IPS-15b (cell line): Measurements from ENCODE around the gene KCNIP4.

Source experiments
- H3K27me3 ChIP-seq: one replicate; pipeline ENCODE4 v1.6.1; 2013; ENCODE audit warnings: low read length; ENCODE audit not compliant: control insufficient read depth, insufficient read depth
- H3K36me3 ChIP-seq: one replicate; pipeline ENCODE4 v1.6.1; 2013; ENCODE audit warnings: low read length; ENCODE audit not compliant: control insufficient read depth, insufficient read depth
- H3K4me1 ChIP-seq: one replicate; pipeline ENCODE4 v1.6.1; 2013; ENCODE audit warnings: mild to moderate bottlenecking, low read length; ENCODE audit not compliant: control insufficient read depth, insufficient read depth
- H3K4me3 ChIP-seq: one replicate; pipeline ENCODE4 v1.5.1; 2013; ENCODE audit warnings: low read depth, low read length
- H3K9ac ChIP-seq: one replicate; pipeline ENCODE4 v1.6.1; 2013; ENCODE audit warnings: low read depth, mild to moderate bottlenecking, low read length
- H3K9me3 ChIP-seq: one replicate; pipeline ENCODE4 v1.6.1; 2013; ENCODE audit warnings: mild to moderate bottlenecking, low read length; ENCODE audit not compliant: control insufficient read depth, insufficient read depth

Gene KCNIP4

DNA sequence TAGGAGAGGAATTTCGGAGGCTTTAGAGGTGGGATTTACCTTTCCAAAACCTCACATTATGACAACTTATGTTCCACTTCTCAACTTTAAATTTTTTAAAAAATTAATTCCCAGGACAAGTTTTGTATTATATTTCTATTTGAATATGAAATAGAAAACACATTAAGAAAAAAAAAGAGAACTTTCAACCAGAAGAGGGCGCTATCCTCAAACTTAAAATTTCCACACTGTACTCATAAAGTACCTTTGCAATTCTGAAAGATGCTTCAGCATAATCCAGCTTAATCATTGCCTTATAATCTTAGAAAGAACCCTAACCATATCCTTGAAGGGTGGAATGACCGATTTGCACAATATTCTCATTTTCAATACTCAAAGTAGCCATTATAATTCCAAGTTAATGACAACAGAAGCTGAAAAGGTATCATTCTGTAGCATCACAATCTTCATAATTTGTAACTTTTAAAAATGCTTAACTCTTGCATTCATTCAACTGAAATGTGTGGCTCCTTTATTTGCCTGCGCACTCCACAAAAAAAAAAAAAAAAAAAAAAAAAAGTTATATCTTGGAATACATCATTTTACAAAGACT lies 158.0 kb downstream of the KCNIP4 start:
- Histone ChIP-seq H3K4me3 (no peak overlapping the region), H3K4me1 (no peaks in the 10 kb centered on the region), H3K9ac (no peak overlapping the region), H3K27me3 (no peaks in the 10 kb centered on the region), H3K36me3 (no peaks in the 10 kb centered on the region), H3K9me3 (no peaks in the 10 kb centered on the region)

- Histone ChIP-seq H3K4me3 (no peak overlapping the region), H3K4me1 (no peaks in the 10 kb centered on the region), H3K9me3 (no peaks in the 10 kb centered on the region), H3K36me3 (no peaks in the 10 kb centered on the region), H3K9ac (no peak overlapping the region), H3K27me3 (no peaks in the 10 kb centered on the region)
Observed at GRCh38 chr4:21780148-21780547, 168.4 kb downstream of the KCNIP4 start.

DNA sequence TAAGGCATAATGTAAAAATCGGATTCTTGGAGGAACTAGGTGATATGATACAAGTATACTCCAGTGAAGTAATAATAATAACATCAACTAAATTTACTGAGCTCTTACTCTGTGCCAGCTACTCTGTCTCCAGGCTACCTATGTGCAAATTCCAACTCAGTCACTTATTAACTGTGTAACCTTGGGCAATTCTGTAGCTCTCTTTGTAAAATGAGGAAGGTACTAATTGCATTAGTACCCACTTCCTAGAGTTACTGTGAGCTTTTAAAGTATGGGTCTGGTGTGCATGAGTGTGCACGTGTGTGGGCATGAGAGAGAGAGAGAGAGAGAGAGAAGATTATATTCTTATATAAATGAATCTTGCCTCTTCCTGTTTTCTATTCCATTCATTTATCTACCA lies 169.9 kb downstream of the KCNIP4 start:
- no peaks in the 10 kb centered on the region for H3K4me1 ChIP-seq
- no peak overlapping the region for H3K9ac ChIP-seq
- no peak overlapping the region for H3K4me3 ChIP-seq
- no peaks in the 10 kb centered on the region for H3K36me3 ChIP-seq
- no peaks in the 10 kb centered on the region for H3K9me3 ChIP-seq
- no peaks in the 10 kb centered on the region for H3K27me3 ChIP-seq

GRCh38 chr4:21775703-21776102 lies 172.9 kb downstream of the KCNIP4 start:
- no peaks in the 10 kb centered on the region for H3K36me3 ChIP-seq
- no peaks in the 10 kb centered on the region for H3K27me3 ChIP-seq
- H3K9me3 ChIP-seq: no peaks in the 10 kb centered on the region
- no peak overlapping the region for H3K4me3 ChIP-seq
- no peaks in the 10 kb centered on the region for H3K4me1 ChIP-seq
- H3K9ac ChIP-seq: no peak overlapping the region

GRCh38 chr4:21769404-21770147 lies 179.0 kb downstream of the KCNIP4 start:
- Histone ChIP-seq H3K27me3 (no peaks in the 10 kb centered on the region), H3K9me3 (no peaks in the 10 kb centered on the region), H3K36me3 (no peaks in the 10 kb centered on the region), H3K4me3 (no peak overlapping the region), H3K9ac (no peak overlapping the region), H3K4me1 (no peaks in the 10 kb centered on the region)

DNA sequence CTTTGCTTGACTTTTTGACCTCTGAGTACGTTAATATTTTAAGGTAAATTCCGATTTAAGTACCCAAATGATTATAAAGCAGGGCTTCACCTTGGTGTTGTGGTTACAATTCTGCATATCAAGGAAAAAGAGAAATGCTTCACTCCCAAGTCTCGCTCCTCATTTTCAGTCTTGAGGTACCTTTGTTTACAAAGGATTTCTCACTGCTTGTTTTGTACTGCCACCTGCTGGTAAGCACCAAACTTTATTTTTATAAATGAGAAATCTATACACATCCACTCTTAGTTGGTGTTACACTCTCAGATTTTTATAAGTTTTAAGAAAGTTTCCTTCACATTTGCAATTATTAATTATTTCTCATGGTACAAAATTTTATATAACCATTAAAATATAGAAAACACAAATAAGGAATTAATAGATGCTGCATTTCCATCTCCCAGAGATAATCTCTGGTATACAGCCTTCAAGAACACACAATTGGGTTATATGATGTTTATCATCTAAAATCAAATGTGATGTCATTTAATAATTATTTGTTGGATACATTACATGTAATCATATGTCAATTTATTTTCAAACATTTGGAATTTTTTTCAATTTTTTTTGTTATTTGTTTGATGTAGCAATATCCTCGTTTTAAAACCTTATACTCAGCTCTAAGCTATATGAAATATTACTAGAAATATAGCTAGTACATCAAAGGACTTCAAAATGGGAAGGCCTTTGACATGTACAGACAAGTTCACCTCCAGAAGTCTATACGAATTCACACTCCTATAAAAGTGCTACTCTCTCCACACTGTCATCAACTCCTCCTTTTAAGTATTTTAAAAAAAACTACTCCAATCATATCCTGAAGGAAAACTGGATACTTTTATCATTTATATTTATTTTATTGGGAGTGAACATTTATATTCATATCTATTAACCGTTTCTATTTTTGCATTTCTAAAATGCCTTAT lies 179.9 kb downstream of the KCNIP4 start:
- Histone ChIP-seq H3K36me3 (no peaks in the 10 kb centered on the region), H3K9me3 (no peaks in the 10 kb centered on the region), H3K9ac (no peak overlapping the region), H3K27me3 (no peaks in the 10 kb centered on the region), H3K4me1 (no peaks in the 10 kb centered on the region), H3K4me3 (no peak overlapping the region)

- H3K36me3 ChIP-seq: no peaks in the 10 kb centered on the region
- H3K9me3 ChIP-seq: no peaks in the 10 kb centered on the region
- H3K4me1 ChIP-seq: no peaks in the 10 kb centered on the region
- no peaks in the 10 kb centered on the region for H3K27me3 ChIP-seq
- H3K9ac ChIP-seq: no peak overlapping the region
- no peak overlapping the region for H3K4me3 ChIP-seq
Observed at GRCh38 chr4:21765810-21766407, 182.7 kb downstream of the KCNIP4 start.

GRCh38 chr4:21763855-21764254 lies 184.7 kb downstream of the KCNIP4 start:
- no peaks in the 10 kb centered on the region for H3K9me3 ChIP-seq
- no peaks in the 10 kb centered on the region for H3K27me3 ChIP-seq
- no peak overlapping the region for H3K9ac ChIP-seq
- no peak overlapping the region for H3K4me3 ChIP-seq
- H3K36me3 ChIP-seq: no peaks in the 10 kb centered on the region
- H3K4me1 ChIP-seq: no peaks in the 10 kb centered on the region

GRCh38 chr4:21757248-21757647 lies 191.3 kb downstream of the KCNIP4 start:
- Histone ChIP-seq H3K4me1 (no peaks in the 10 kb centered on the region), H3K9ac (no peak overlapping the region), H3K9me3 (no peaks in the 10 kb centered on the region), H3K4me3 (no peak overlapping the region), H3K36me3 (no peaks in the 10 kb centered on the region), H3K27me3 (no peaks in the 10 kb centered on the region)

DNA sequence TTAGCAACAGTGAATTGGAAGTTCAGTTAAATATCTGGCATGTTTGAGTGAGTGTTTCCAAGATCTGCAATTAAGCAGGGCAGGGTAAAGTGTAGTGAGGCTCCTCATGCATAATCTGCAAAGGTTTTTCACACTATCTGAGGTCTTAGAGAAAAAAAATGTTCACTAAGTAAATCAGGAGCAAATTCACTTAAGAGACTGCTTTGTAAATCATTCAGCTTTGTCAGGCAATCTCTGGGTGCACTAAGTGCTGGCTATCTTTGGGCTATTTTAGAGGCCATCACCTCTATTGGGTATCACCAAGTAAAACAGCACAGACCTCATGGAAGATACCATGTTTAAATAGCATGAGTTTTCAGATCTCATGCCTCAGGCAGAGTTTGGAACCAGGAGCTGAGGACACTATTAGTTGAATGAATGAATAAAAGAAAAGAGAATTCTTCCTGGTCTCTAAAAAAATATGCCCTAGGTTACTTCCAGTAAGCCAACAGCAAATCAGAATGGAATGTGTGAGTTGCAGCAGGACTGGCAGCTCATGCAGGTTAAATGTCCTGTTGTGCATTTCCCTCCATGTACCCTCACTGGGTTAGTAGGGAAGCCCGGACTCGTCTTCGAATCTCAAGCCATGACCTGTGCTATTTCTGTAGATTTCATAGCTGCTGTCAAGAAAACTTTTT lies 195.3 kb downstream of the KCNIP4 start:
- Histone ChIP-seq H3K9ac (no peak overlapping the region), H3K4me3 (no peak overlapping the region), H3K36me3 (no peaks in the 10 kb centered on the region), H3K27me3 (no peaks in the 10 kb centered on the region), H3K9me3 (no peaks in the 10 kb centered on the region), H3K4me1 (no peaks in the 10 kb centered on the region)

- Histone ChIP-seq H3K27me3 (no peaks in the 10 kb centered on the region), H3K4me1 (no peaks in the 10 kb centered on the region), H3K9me3 (no peaks in the 10 kb centered on the region), H3K9ac (no peak overlapping the region), H3K4me3 (no peak overlapping the region), H3K36me3 (no peaks in the 10 kb centered on the region)
Observed at GRCh38 chr4:21752616-21753015, 196.0 kb downstream of the KCNIP4 start.
